ENCODE data around the gene KRT7. TPM values are rescaled to one million over a fixed set of nuclear protein-coding genes. Genes with fewer than 3 reads are reported as not detected.

The KRT7 gene
- total and polyA plus RNA-seq, 9 of the 15 experiments (the other 6 are each of a cell fraction or from before 2014, with no cell fraction given): 1.4 TPM; not detected in 8

DNA sequence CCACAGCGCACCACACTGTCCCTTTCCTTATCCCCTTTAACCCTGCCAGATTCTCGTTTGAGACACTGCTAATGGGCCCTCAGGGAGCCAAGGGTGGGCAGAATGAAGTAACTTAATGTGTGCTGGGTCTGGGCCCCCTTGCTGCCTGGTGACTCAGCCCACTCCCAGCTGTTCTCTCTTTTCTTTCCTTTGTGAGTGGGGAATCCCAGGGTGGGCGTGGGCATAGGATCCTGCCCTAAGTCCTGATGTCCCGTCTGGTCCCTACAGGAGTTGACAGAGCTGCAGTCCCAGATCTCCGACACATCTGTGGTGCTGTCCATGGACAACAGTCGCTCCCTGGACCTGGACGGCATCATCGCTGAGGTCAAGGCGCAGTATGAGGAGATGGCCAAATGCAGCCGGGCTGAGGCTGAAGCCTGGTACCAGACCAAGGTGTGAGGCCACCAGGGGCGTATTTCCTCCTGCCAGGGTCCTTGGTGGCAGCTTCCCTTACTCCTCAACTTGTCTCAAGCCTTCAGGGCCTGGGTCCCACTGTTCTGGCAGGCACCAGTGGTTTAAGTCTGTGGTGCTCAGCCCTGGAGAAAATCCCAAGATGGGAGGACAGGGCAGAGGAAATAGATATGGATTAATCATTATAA lies 8.3 kb downstream of the KRT7 start:
- no peak overlapping the region for H3K4me3 ChIP-seq
- H3K36me3 ChIP-seq (ENCODE audit: control insufficient read depth, insufficient read depth, low read length): no peaks in the 10 kb centered on the region
- no peak overlapping the region for H2AFZ ChIP-seq (ENCODE audit: low read depth, low read length)
- no peak overlapping the region for H3K27ac ChIP-seq (ENCODE audit: extremely low read depth, low read depth, low read length)
- no peaks in the 10 kb centered on the region for H3K4me1 ChIP-seq (replicated peaks in 1 of 2; ENCODE audit: control insufficient read depth in 2 of 2, insufficient read depth in 2 of 2, low read length in 2 of 2)
- ChIA-PET CTCF (ENCODE audit: low intra/inter-chr PET ratio) (no interaction called here), POLR2A (no interaction called here)
- H3K4me2 ChIP-seq (ENCODE audit: insufficient read depth, low read length): no peak overlapping the region
- peaks cover 0 to 52% of the 10 kb centered on the region in 2 experiments; a peak in 4 of 5 replicates for H3K27me3 ChIP-seq (ENCODE audit: control insufficient read depth in 2 of 2, insufficient read depth in 2 of 2, low read length in 2 of 2)
- ATAC-seq (no peak), FAIRE-seq (no peak), DNase-seq (ENCODE audit: extremely low read depth in 1 of 4, low spot score in 3 of 4) (no peak)
- BruUV-seq (replicated peaks): no TSS peak
- no peak overlapping the region for H3K9ac ChIP-seq (ENCODE audit: insufficient read depth in 1 of 2, low read depth in 2 of 2, low read length in 2 of 2)
- intact Hi-C loops (cut with micrococcal nuclease): no loop called here
- no peaks in the 10 kb centered on the region for H3K9me1 ChIP-seq (ENCODE audit: control insufficient read depth, insufficient read depth, low read length)
- 0 out of 2 replicates have a peak, but pooled peaks cover 6% of the 10 kb centered on the region for H4K20me1 ChIP-seq (replicated peaks; ENCODE audit: control insufficient read depth, insufficient read depth, low read length)
- WGBS (ENCODE audit: insufficient coverage, low coverage, missing lambda C conversion rate): 0% methylated on average over 10 of the region's 11 CpGs
- no peaks in the 10 kb centered on the region for H3K79me2 ChIP-seq (ENCODE audit: control insufficient read depth, insufficient read depth, low read length)
- in situ Hi-C loops (cut with MboI): no loop called here
- no peaks in the 10 kb centered on the region for H3K9me3 ChIP-seq (replicated peaks; ENCODE audit: control insufficient read depth, insufficient read depth, low read depth, low read length)
- TF ChIP-seq SIN3A (IDR thresholded peaks at IDR 0.05; ENCODE audit: borderline replicate concordance in 2 of 2, control insufficient read depth in 1 of 2, low read depth in 2 of 2, low read length in 2 of 2): no peak
- no peak for TF ChIP-seq NFIX (CRISPR knock-in tag; IDR thresholded peaks at IDR 0.05; ENCODE audit: low read depth)
- no peak for TF ChIP-seq FOXJ2 (tag; IDR thresholded peaks at IDR 0.05)
- no peak for TF ChIP-seq ZC3H8 (IDR thresholded peaks at IDR 0.05)
- no peak for TF ChIP-seq ELF4 (CRISPR knock-in tag; IDR thresholded peaks at IDR 0.05)
- TF ChIP-seq, protein P1, sequence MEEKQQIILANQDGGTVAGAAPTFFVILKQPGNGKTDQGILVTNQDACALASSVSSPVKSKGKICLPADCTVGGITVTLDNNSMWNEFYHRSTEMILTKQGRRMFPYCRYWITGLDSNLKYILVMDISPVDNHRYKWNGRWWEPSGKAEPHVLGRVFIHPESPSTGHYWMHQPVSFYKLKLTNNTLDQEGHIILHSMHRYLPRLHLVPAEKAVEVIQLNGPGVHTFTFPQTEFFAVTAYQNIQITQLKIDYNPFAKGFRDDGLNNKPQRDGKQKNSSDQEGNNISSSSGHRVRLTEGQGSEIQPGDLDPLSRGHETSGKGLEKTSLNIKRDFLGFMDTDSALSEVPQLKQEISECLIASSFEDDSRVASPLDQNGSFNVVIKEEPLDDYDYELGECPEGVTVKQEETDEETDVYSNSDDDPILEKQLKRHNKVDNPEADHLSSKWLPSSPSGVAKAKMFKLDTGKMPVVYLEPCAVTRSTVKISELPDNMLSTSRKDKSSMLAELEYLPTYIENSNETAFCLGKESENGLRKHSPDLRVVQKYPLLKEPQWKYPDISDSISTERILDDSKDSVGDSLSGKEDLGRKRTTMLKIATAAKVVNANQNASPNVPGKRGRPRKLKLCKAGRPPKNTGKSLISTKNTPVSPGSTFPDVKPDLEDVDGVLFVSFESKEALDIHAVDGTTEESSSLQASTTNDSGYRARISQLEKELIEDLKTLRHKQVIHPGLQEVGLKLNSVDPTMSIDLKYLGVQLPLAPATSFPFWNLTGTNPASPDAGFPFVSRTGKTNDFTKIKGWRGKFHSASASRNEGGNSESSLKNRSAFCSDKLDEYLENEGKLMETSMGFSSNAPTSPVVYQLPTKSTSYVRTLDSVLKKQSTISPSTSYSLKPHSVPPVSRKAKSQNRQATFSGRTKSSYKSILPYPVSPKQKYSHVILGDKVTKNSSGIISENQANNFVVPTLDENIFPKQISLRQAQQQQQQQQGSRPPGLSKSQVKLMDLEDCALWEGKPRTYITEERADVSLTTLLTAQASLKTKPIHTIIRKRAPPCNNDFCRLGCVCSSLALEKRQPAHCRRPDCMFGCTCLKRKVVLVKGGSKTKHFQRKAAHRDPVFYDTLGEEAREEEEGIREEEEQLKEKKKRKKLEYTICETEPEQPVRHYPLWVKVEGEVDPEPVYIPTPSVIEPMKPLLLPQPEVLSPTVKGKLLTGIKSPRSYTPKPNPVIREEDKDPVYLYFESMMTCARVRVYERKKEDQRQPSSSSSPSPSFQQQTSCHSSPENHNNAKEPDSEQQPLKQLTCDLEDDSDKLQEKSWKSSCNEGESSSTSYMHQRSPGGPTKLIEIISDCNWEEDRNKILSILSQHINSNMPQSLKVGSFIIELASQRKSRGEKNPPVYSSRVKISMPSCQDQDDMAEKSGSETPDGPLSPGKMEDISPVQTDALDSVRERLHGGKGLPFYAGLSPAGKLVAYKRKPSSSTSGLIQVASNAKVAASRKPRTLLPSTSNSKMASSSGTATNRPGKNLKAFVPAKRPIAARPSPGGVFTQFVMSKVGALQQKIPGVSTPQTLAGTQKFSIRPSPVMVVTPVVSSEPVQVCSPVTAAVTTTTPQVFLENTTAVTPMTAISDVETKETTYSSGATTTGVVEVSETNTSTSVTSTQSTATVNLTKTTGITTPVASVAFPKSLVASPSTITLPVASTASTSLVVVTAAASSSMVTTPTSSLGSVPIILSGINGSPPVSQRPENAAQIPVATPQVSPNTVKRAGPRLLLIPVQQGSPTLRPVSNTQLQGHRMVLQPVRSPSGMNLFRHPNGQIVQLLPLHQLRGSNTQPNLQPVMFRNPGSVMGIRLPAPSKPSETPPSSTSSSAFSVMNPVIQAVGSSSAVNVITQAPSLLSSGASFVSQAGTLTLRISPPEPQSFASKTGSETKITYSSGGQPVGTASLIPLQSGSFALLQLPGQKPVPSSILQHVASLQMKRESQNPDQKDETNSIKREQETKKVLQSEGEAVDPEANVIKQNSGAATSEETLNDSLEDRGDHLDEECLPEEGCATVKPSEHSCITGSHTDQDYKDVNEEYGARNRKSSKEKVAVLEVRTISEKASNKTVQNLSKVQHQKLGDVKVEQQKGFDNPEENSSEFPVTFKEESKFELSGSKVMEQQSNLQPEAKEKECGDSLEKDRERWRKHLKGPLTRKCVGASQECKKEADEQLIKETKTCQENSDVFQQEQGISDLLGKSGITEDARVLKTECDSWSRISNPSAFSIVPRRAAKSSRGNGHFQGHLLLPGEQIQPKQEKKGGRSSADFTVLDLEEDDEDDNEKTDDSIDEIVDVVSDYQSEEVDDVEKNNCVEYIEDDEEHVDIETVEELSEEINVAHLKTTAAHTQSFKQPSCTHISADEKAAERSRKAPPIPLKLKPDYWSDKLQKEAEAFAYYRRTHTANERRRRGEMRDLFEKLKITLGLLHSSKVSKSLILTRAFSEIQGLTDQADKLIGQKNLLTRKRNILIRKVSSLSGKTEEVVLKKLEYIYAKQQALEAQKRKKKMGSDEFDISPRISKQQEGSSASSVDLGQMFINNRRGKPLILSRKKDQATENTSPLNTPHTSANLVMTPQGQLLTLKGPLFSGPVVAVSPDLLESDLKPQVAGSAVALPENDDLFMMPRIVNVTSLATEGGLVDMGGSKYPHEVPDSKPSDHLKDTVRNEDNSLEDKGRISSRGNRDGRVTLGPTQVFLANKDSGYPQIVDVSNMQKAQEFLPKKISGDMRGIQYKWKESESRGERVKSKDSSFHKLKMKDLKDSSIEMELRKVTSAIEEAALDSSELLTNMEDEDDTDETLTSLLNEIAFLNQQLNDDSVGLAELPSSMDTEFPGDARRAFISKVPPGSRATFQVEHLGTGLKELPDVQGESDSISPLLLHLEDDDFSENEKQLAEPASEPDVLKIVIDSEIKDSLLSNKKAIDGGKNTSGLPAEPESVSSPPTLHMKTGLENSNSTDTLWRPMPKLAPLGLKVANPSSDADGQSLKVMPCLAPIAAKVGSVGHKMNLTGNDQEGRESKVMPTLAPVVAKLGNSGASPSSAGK (IDR thresholded peaks at IDR 0.05): no peak

Measured in K562 (cell line).